DND-41 (cell line): Measurements from ENCODE around the gene TTPAL.

ENCODE experiments used
- CTCF ChIP-seq: IDR thresholded peaks from 2 replicates; pipeline ENCODE4 v1.5.1; 2012; ENCODE audit warnings: borderline replicate concordance, low read length, moderate library complexity, mild to moderate bottlenecking; ENCODE audit not compliant: poor library complexity, severe bottlenecking; ENCODE audit errors: extremely low read depth
- EZH2 ChIP-seq: IDR thresholded peaks from 3 replicates; pipeline ENCODE4 v1.6.1; 2012; ENCODE audit warnings: borderline replicate concordance, low read depth, mild to moderate bottlenecking, moderate library complexity, low read length, inconsistent platforms; ENCODE audit not compliant: severe bottlenecking

GRCh38 chr20:44455126-44455525 lies 20.5 kb upstream of the TTPAL start:
- TF ChIP-seq CTCF (no peak), EZH2 (no peak)
